ENCODE measurements around the gene USP3. TPM values are rescaled to one million over a fixed set of nuclear protein-coding genes. Genes with fewer than 3 reads are reported as not detected.

Gene USP3
- total and polyA plus RNA-seq, 10 of the 15 experiments (the other 5 are each of a cell fraction or from before 2014, with no cell fraction given) = 23.8 to 64.5 (median 50.3) TPM

DNA sequence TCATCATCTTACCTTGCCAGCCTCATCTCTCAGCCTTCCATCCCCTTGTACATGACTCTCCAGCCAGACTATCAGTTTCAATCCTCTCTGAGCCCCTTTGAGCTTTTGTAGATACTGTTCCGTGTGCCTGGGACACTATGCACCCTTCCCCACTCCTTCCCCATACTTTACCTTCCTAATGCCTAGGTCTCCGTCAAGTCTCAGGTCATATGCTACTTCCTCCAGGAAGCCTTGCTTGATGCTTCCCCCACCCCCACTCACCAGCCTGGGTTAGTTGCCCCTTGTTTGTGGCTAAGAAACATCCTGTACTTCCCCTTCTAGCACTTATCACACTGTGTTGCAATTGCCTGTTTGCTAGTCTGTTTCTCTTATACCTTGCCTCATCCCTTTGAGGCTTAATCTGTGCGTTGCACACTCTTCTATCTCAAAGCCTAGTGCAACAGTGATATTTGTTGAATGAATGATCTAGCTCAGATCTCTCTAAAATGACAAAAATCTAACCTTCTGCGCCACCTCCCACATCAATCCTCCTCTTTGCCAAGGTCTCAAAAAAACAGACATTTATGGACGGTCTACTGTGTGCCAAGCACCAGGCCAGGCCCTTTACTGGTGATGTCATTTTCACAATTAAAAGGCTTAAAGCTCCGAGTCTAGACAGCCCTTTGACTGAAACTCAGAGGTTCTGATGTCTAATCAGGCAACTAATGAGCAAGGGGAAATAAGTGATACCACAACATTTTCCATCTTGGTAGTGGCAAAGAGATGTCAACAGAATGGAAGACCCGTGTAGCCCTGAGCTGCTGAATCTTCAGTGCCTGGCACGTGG lies 6.5 kb upstream of the USP3 start (continued):
- TF ChIP-seq LARP7 (IDR thresholded peaks at IDR 0.05) (no peak), KDM1A (IDR thresholded peaks at IDR 0.05; ENCODE audit: borderline replicate concordance) (no peak), SKIL (IDR thresholded peaks at IDR 0.05; ENCODE audit: low read depth, poor library complexity, severe bottlenecking) (peak; percentile 70), EGR1 (IDR thresholded peaks at IDR 0.05; ENCODE audit: borderline replicate concordance in 1 of 2, low read depth in 2 of 2, low read length in 2 of 2) (0 out of 3 replicates have a peak, but pooled peaks of 1 of the 2 experiments have one; percentile 27), MYC (IDR thresholded peaks at IDR 0.05; ENCODE audit: insufficient read depth, insufficient read length, insufficient replicate concordance, low read length, severe bottlenecking) (no peak), BHLHE40 (IDR thresholded peaks at IDR 0.05; ENCODE audit: borderline replicate concordance in 1 of 2, low read depth in 2 of 2, low read length in 1 of 2) (peak; percentile 19 to 35; a peak in 1 of 4 replicates), SP1 (IDR thresholded peaks at IDR 0.05; ENCODE audit: low read depth, low read length) (no peak), HDAC2 (IDR thresholded peaks at IDR 0.05) (no peak), CEBPB (IDR thresholded peaks at IDR 0.05; ENCODE audit: borderline replicate concordance in 1 of 2, low read depth in 2 of 2, low read length in 2 of 2) (peak in 1 of 2 experiments; percentile 65; a peak in 2 of 4 replicates), RELA (IDR thresholded peaks at IDR 0.05; ENCODE audit: borderline replicate concordance, partially characterized antibody) (peak; percentile 38), ZNF24 (IDR thresholded peaks at IDR 0.05) (peak; percentile 67; the same call in 1 of the 2 replicates), ATF7 (IDR thresholded peaks at IDR 0.05; ENCODE audit: low read depth) (peak; percentile 97), SPI1 (IDR thresholded peaks at IDR 0.05; ENCODE audit: borderline replicate concordance, insufficient read depth, low read depth, low read length) (0 out of 2 replicates have a peak, but pooled peaks have one; percentile 21), ZNF687 (IDR thresholded peaks at IDR 0.05) (peak; percentile 93), PAX5 (IDR thresholded peaks at IDR 0.05; ENCODE audit: borderline replicate concordance, low read depth, low read length) (peak; percentile 19; the same call in 1 of the 2 replicates), BCL11A (IDR thresholded peaks at IDR 0.05; ENCODE audit: low read depth, low read length) (peak; percentile 54), ETV6 (conservative IDR thresholded peaks at IDR 0.05 in 1 of 2, IDR thresholded peaks at IDR 0.05 in 1 of 2; ENCODE audit: borderline replicate concordance in 1 of 2, low read depth in 1 of 2) (peak in 1 of 2 experiments; percentile 83; a peak in 2 of 4 replicates), NR2F1 (conservative IDR thresholded peaks at IDR 0.05) (no peak), GABPA (IDR thresholded peaks at IDR 0.05; ENCODE audit: low read depth) (no peak), SREBF1 (IDR thresholded peaks at IDR 0.05; ENCODE audit: low read length) (no peak), USF2 (IDR thresholded peaks at IDR 0.05; ENCODE audit: borderline replicate concordance, low read depth, low read length) (no peak)
